ENCODE results near the gene ZNF646. TPM values are rescaled to one million over a fixed set of nuclear protein-coding genes. Genes with fewer than 3 reads are reported as not detected.

The ZNF646 gene
- total and polyA plus RNA-seq, 2 of the 13 experiments (the other 11 are each of a cell fraction or from before 2014, with no cell fraction given) = 3.4 to 10.9 TPM

- peak; percentile 88; the same call in 1 of the 2 replicates for TF ChIP-seq CHCHD3 (CRISPR knock-in tag; IDR thresholded peaks at IDR 0.05)
- no peak for TF ChIP-seq ZSCAN30 (CRISPR knock-in tag; IDR thresholded peaks at IDR 0.05)
- TF ChIP-seq ZBTB14 (CRISPR knock-in tag; IDR thresholded peaks at IDR 0.05) = peak; percentile 40; the same call in 1 of the 2 replicates
- peak; percentile 81; the same call in 1 of the 2 replicates for TF ChIP-seq SPEN (CRISPR knock-in tag; IDR thresholded peaks at IDR 0.05; ENCODE audit: low read depth)
- TF ChIP-seq ZNF292 (CRISPR knock-in tag; IDR thresholded peaks at IDR 0.05; ENCODE audit: borderline replicate concordance, low read depth) = no peak
- no peak for TF ChIP-seq ZKSCAN5 (CRISPR knock-in tag; IDR thresholded peaks at IDR 0.05)
- 0 out of 2 replicates have a peak, but pooled peaks have one; percentile 46 for TF ChIP-seq KIAA2018 (CRISPR knock-in tag; IDR thresholded peaks at IDR 0.05; ENCODE audit: borderline replicate concordance)
- TF ChIP-seq ZBTB44 (CRISPR knock-in tag; IDR thresholded peaks at IDR 0.05) = peak; percentile 72; the same call in 1 of the 2 replicates
- 0 out of 2 replicates have a peak, but pooled peaks have one; percentile 48 for TF ChIP-seq HOXA5 (CRISPR knock-in tag; IDR thresholded peaks at IDR 0.05)
- no peak for TF ChIP-seq ZNF282 (IDR thresholded peaks at IDR 0.05; ENCODE audit: partially characterized antibody)
- 0 out of 2 replicates have a peak, but pooled peaks have one; percentile 63 for TF ChIP-seq ZNF839 (CRISPR knock-in tag; IDR thresholded peaks at IDR 0.05; ENCODE audit: borderline replicate concordance)
- peak; percentile 93 for TF ChIP-seq GMEB2 (CRISPR knock-in tag; IDR thresholded peaks at IDR 0.05; ENCODE audit: low read depth)
- no peak; the same call in 1 of the 2 replicates for TF ChIP-seq ZNF160 (CRISPR knock-in tag; IDR thresholded peaks at IDR 0.05)
- TF ChIP-seq ZNF570 (CRISPR knock-in tag; IDR thresholded peaks at IDR 0.05; ENCODE audit: borderline replicate concordance) = no peak; the same call in 1 of the 2 replicates
- TF ChIP-seq MBNL3 (CRISPR knock-in tag; conservative IDR thresholded peaks at IDR 0.05) = no peak
These were observed 43.4 kb downstream of the ZNF646 start, which contains the start of gene KAT8 (continued) for GRCh38 chr16:31117384-31118222.
